Prostate gland (tissue), 2 donors: ENCODE measurements around the gene LIPE.

Experiments
- CTCF ChIP-seq, 4 experiments: fragments of 200-600 bp in 2 of 4; fragments of 450-650 bp in 2 of 4; sonication (generic) in 2 of 4; IDR thresholded peaks; 1 replicate in 3 of 4; 2 replicates in 1 of 4; pipeline ENCODE4 v1.5.1; 2016 to 2019; ENCODE audit warnings: antibody characterized with exemption in 4 of 4, mild to moderate bottlenecking in 2 of 4, moderate library complexity in 2 of 4
- POLR2A ChIP-seq: fragments of 450-650 bp; IDR thresholded peaks from one replicate; pipeline ENCODE4 v1.6.1; 2016; ENCODE audit warnings: antibody characterized with exemption, mild to moderate bottlenecking

- TF ChIP-seq POLR2A = no peak
- no peak for TF ChIP-seq CTCF (IDR thresholded peaks at IDR 0.05)
These were observed 58.8 kb downstream of the LIPE start for GRCh38 chr19:42368360-42368759.
